Stimulated activated CD8-positive, alpha-beta memory T cell treated with anti-CD3 and anti-CD28 coated beads, Interleukin-15, amount 100 ng/mL, for 1 hour (primary cell): ENCODE measurements around the gene MPO.

Experiments used
- DNase-seq: peaks from one replicate; pipeline ENCODE4 v3.0.0-alpha.2; 2020; ENCODE audit warnings: low read depth

The MPO gene

GRCh38 chr17:58236394-58236793 is 44.3 kb downstream of the MPO start:
- no peak for DNase-seq

GRCh38 chr17:58235821-58236220 is 44.9 kb downstream of the MPO start:
- DNase-seq: no peak

- no peak for DNase-seq
Observed at GRCh38 chr17:58234512-58234911, 46.2 kb downstream of the MPO start.

GRCh38 chr17:58233543-58233942 is 47.2 kb downstream of the MPO start:
- no peak for DNase-seq

GRCh38 chr17:58232707-58233156 is 48.0 kb downstream of the MPO start:
- no peak for DNase-seq

- no peak for DNase-seq
Observed at GRCh38 chr17:58231641-58232040, 49.1 kb downstream of the MPO start.

GRCh38 chr17:58229881-58230280 is 50.9 kb downstream of the MPO start:
- DNase-seq: no peak

GRCh38 chr17:58229384-58229783 is 51.4 kb downstream of the MPO start:
- DNase-seq: no peak

GRCh38 chr17:58228679-58229078 is 52.1 kb downstream of the MPO start:
- no peak for DNase-seq

- DNase-seq: no peak
Observed at GRCh38 chr17:58227733-58228132, 53.0 kb downstream of the MPO start.

GRCh38 chr17:58224315-58224714 is 56.4 kb downstream of the MPO start:
- no peak for DNase-seq
